ENCODE data around the gene CTXN1.

- TF ChIP-seq POLR2A (IDR thresholded peaks at IDR 0.05), result peak; percentile 41 to 61
- no peak for TF ChIP-seq CTCF (IDR thresholded peaks at IDR 0.05)
These were observed 17.7 kb upstream of the CTXN1 start, which contains the start of gene TIMM44 for GRCh38 chr19:7943444-7944176.
